B cell (primary cell): ENCODE measurements around the gene ZNF182. TPM values are rescaled to one million over a fixed set of nuclear protein-coding genes. Genes with fewer than 3 reads are reported as not detected.

ENCODE experiments used
- ATAC-seq: fragments of 200-7000 bp; cut with Tn5 transposase; one replicate; pipeline ENCODE4 v1.10.0; 2021; ENCODE audit warnings: low read depth, mild to moderate bottlenecking, moderate number of reproducible peaks, moderate library complexity
- CTCF ChIA-PET: fragments of 350-600 bp; sonication (Branson Sonifier 250); formaldehyde crosslinking; loops from one replicate; lab custom pipeline; 2021; ENCODE audit warnings: antibody characterized with exemption, inconsistent platforms; lab: Charles Lee
- POLR2A ChIA-PET: fragments of 350-600 bp; sonication (Branson Sonifier 250); formaldehyde crosslinking; loops from one replicate; lab custom pipeline; 2021; ENCODE audit warnings: antibody characterized with exemption; lab: Charles Lee
- DNase-seq: peaks from one replicate; pipeline ENCODE4 v3.0.0; 2013
- H2AFZ ChIP-seq: 2 replicates; pipeline ENCODE4 v1.6.1; 2012; ENCODE audit warnings: mild to moderate bottlenecking, low read depth, low read length; ENCODE audit not compliant: insufficient read depth, poor library complexity, severe bottlenecking
- H3K27ac ChIP-seq, 2 donors: 1 replicate in 1 of 2; 2 replicates in 1 of 2; pipeline ENCODE4 v1.5.1; 2012 to 2013; ENCODE audit warnings: low read length in 2 of 2, mild to moderate bottlenecking in 2 of 2, moderate library complexity in 1 of 2
- H3K27me3 ChIP-seq, 4 experiments: fragments of 200-600 bp in 1 of 4; sonication (generic) in 1 of 4; replicated peaks in 1 of 4; 1 replicate in 2 of 4; 2 replicates in 2 of 4; pipeline versions ENCODE4 v1.6.1 to v1.7.0; 2013 to 2016; ENCODE audit warnings: low read length in 3 of 4, mild to moderate bottlenecking in 2 of 4, mixed read lengths in 1 of 4, moderate library complexity in 1 of 4; ENCODE audit not compliant: insufficient read depth in 4 of 4, control insufficient read depth in 3 of 4; ENCODE audit errors: control extremely low read depth in 1 of 4
- H3K36me3 ChIP-seq, 2 experiments: replicated peaks in 1 of 2; 1 replicate in 1 of 2; 2 replicates in 1 of 2; pipeline versions ENCODE4 v1.6.1 to v1.7.1; 2013; ENCODE audit warnings: low read length in 1 of 2; ENCODE audit not compliant: insufficient read depth in 2 of 2, control insufficient read depth in 1 of 2; ENCODE audit errors: control extremely low read depth in 1 of 2, extremely low read depth in 1 of 2
- H3K4me1 ChIP-seq, 2 donors: fragments of 200-600 bp in 1 of 2; sonication (generic) in 1 of 2; 1 replicate in 1 of 2; 2 replicates in 1 of 2; pipeline versions ENCODE4 v1.5.1 to v1.6.1; 2013 to 2017; ENCODE audit warnings: low read length in 2 of 2; ENCODE audit not compliant: control insufficient read depth in 2 of 2, insufficient read depth in 2 of 2
- H3K4me2 ChIP-seq: replicated peaks from 2 replicates; pipeline ENCODE3; 2012; ENCODE audit warnings: mild to moderate bottlenecking, low read depth, low read length; ENCODE audit not compliant: poor library complexity, severe bottlenecking
- H3K4me3 ChIP-seq, 5 experiments: fragments of 200-600 bp in 1 of 5; sonication (generic) in 1 of 5; 1 replicate in 3 of 5; 2 replicates in 2 of 5; pipeline versions ENCODE4 v1.5.1 to v1.7.0; 2011 to 2016; ENCODE audit warnings: low read length in 4 of 5, mild to moderate bottlenecking in 4 of 5, low read depth in 2 of 5, control low read depth in 1 of 5, moderate library complexity in 1 of 5; ENCODE audit not compliant: insufficient read depth in 1 of 5; ENCODE audit errors: control extremely low read depth in 1 of 5, extremely low read depth in 1 of 5
- H3K79me2 ChIP-seq: fragments of 200-600 bp; sonication (generic); one replicate; pipeline ENCODE4 v1.6.0; 2016; ENCODE audit warnings: low read length; ENCODE audit not compliant: control insufficient read depth, insufficient read depth
- H3K9ac ChIP-seq: fragments of 200-600 bp; sonication (generic); 2 replicates; pipeline ENCODE4 v1.6.1; 2017; ENCODE audit warnings: mild to moderate bottlenecking, low read length, moderate library complexity
- H3K9me3 ChIP-seq, 3 donors: one replicate each; pipeline versions ENCODE4 v1.6.1 to v1.7.1; 2013; ENCODE audit warnings: low read length in 2 of 3; ENCODE audit not compliant: control insufficient read depth in 2 of 3, insufficient read depth in 1 of 3; ENCODE audit errors: control extremely low read depth in 1 of 3
- H4K20me1 ChIP-seq: 2 replicates; pipeline ENCODE4 v1.6.0; 2012; ENCODE audit warnings: mild to moderate bottlenecking, low read length; ENCODE audit not compliant: insufficient read depth, control insufficient read depth, poor library complexity, severe bottlenecking
- H3K27ac Mint-ChIP-seq: one replicate; pipeline ENCODE4 v1.8.0; 2021; ENCODE audit warnings: mixed read lengths
- H3K27me3 Mint-ChIP-seq: one replicate; pipeline ENCODE4 v1.8.0; 2021; ENCODE audit warnings: mixed read lengths
- H3K4me1 Mint-ChIP-seq: one replicate; pipeline ENCODE4 v1.8.0; 2021; ENCODE audit warnings: mixed read lengths
- H3K4me3 Mint-ChIP-seq: one replicate; pipeline ENCODE4 v1.8.0; 2021; ENCODE audit warnings: mixed read lengths
- H3K9me3 Mint-ChIP-seq: one replicate; pipeline ENCODE4 v1.8.0; 2022; ENCODE audit warnings: mixed read lengths; ENCODE audit not compliant: insufficient read depth
- CTCF ChIP-seq: fragments of 200-600 bp; IDR thresholded peaks from one replicate; pipeline ENCODE4 v1.8.0; 2022; ENCODE audit warnings: antibody characterized with exemption, mild to moderate bottlenecking
- EZH2 ChIP-seq: IDR thresholded peaks from 2 replicates; pipeline ENCODE4 v1.6.1; 2012; ENCODE audit warnings: borderline replicate concordance, low read depth, mild to moderate bottlenecking, moderate library complexity, low read length; ENCODE audit not compliant: insufficient read depth, poor library complexity, severe bottlenecking
- WGBS: methylation state at CpG from one replicate; pipeline ENCODE4 v1.1.5; 2013; ENCODE audit warnings: missing lambda C conversion rate; ENCODE audit not compliant: insufficient coverage; 5-methylcytosine and 5-hydroxymethylcytosine counted together
- intact Hi-C: fragments of 100-400 bp; cut with micrococcal nuclease; formaldehyde crosslinking; loops from one replicate; pipeline ENCODE4 v1.10.0; 2022
- polyA plus RNA-seq: library from polyadenylated mRNA; depleted of rRNA; stranded (reverse); fragments of >200 nt; gene quantifications from 2 replicates; pipeline ENCODE4 v1.2.3, GENCODE V29; 2012
- total RNA-seq, 2 donors: library from RNA; stranded (reverse); fragments of 120-200 nt in 1 of 2; gene quantifications; 1 replicate in 1 of 2; 2 replicates in 1 of 2; pipeline versions ENCODE4 v1.2.3 to v1.2.4, GENCODE V29; 2013 to 2022

The ZNF182 gene
- total and polyA plus RNA-seq, 2 donors (not counting 1 experiment from before 2014, with no cell fraction given), result 4.0 to 12.6 TPM

GRCh38 chrX:48025561-48025960 is 21.8 kb upstream of the ZNF182 start:
- H3K4me1 Mint-ChIP-seq, result no peaks in the 10 kb centered on the region
- no peak for TF ChIP-seq CTCF
- TF ChIP-seq EZH2, result no peak
- H3K27me3 Mint-ChIP-seq, result no peaks in the 10 kb centered on the region
- Histone ChIP-seq H3K4me3 (no peak overlapping the region), H3K36me3 (no peaks in the 10 kb centered on the region), H3K4me1 (peaks cover 3 to 7% of the 10 kb centered on the region in 2 donors), H3K79me2 (no peaks in the 10 kb centered on the region), H3K4me2 (no peak overlapping the region), H2AFZ (no peak overlapping the region), H3K27ac (no peak overlapping the region), H3K27me3 (no peaks in the 10 kb centered on the region), H3K9ac (no peak overlapping the region), H3K9me3 (no peaks in the 10 kb centered on the region), H4K20me1 (no peaks in the 10 kb centered on the region)
- intact Hi-C loops, result no loop called here
- H3K9me3 Mint-ChIP-seq, result no peaks in the 10 kb centered on the region
- ATAC-seq (no peak), DNase-seq (peak; percentile 72)
- ChIA-PET CTCF (no interaction called here), POLR2A (no interaction called here)
- no CpG with 5 or more reads among the region's 7 CpGs for WGBS
- no peak overlapping the region for H3K27ac Mint-ChIP-seq
- H3K4me3 Mint-ChIP-seq, result no peak overlapping the region

GRCh38 chrX:48022738-48023137 is 18.9 kb upstream of the ZNF182 start:
- H3K4me3 Mint-ChIP-seq, result no peak overlapping the region
- Histone ChIP-seq H3K4me3 (no peak overlapping the region), H3K4me1 (peaks cover 3 to 7% of the 10 kb centered on the region in 2 donors), H4K20me1 (no peaks in the 10 kb centered on the region), H2AFZ (no peak overlapping the region), H3K9me3 (no peaks in the 10 kb centered on the region), H3K4me2 (no peak overlapping the region), H3K79me2 (no peaks in the 10 kb centered on the region), H3K27me3 (no peaks in the 10 kb centered on the region), H3K9ac (no peak overlapping the region), H3K36me3 (no peaks in the 10 kb centered on the region), H3K27ac (no peak overlapping the region)
- ATAC-seq (no peak), DNase-seq (no peak)
- ChIA-PET CTCF (no interaction called here), POLR2A (no interaction called here)
- H3K9me3 Mint-ChIP-seq, result no peaks in the 10 kb centered on the region
- no peak overlapping the region for H3K27ac Mint-ChIP-seq
- H3K27me3 Mint-ChIP-seq, result no peaks in the 10 kb centered on the region
- 100% methylated on average over 2 of the region's 3 CpGs for WGBS
- TF ChIP-seq CTCF, result no peak
- TF ChIP-seq EZH2, result no peak
- intact Hi-C loops, result no loop called here
- H3K4me1 Mint-ChIP-seq, result no peaks in the 10 kb centered on the region
